Gastrocnemius medialis (tissue), 4 donors: ENCODE measurements around the gene BRF1.

Source experiments
- POLR2A ChIP-seq, 2 donors: fragments of 450-650 bp; IDR thresholded peaks; one replicate each; pipeline ENCODE4 v1.6.1; 2017; ENCODE audit warnings: antibody characterized with exemption in 2 of 2, mild to moderate bottlenecking in 2 of 2, moderate library complexity in 2 of 2
- TF ChIP-seq, protein P1 (sequence below), 5 experiments: fragments of 450-650 bp in 3 of 5; fragments of 200-600 bp in 2 of 5; sonication (generic) in 2 of 5; IDR thresholded peaks in 4 of 5; conservative IDR thresholded peaks in 1 of 5; 1 replicate in 4 of 5; 2 replicates in 1 of 5; pipeline ENCODE4 v1.5.1; 2016 to 2019; ENCODE audit warnings: antibody characterized with exemption in 5 of 5, mild to moderate bottlenecking in 3 of 5, moderate library complexity in 3 of 5

DNA sequence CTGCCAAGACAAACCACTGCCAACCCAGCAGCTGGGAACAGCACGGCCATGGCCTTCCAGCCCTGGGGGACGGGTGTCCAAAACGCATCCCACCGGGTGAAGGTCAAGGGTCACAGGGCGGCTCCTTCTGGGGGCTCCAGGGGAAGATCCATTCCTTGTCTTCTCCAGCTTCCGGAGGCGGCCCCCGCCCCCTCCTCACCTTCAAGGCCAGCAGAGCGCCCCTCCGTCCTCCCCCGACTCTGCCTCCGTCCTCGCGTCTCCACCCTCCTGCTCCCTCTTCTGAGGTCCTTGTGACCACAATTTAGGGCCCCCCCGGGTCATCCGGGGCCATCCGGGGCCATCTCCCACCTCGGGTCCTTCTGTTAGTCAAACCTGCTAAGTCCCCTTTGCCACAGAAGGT lies 115.8 kb downstream of the BRF1 start:
- TF ChIP-seq, protein P1, sequence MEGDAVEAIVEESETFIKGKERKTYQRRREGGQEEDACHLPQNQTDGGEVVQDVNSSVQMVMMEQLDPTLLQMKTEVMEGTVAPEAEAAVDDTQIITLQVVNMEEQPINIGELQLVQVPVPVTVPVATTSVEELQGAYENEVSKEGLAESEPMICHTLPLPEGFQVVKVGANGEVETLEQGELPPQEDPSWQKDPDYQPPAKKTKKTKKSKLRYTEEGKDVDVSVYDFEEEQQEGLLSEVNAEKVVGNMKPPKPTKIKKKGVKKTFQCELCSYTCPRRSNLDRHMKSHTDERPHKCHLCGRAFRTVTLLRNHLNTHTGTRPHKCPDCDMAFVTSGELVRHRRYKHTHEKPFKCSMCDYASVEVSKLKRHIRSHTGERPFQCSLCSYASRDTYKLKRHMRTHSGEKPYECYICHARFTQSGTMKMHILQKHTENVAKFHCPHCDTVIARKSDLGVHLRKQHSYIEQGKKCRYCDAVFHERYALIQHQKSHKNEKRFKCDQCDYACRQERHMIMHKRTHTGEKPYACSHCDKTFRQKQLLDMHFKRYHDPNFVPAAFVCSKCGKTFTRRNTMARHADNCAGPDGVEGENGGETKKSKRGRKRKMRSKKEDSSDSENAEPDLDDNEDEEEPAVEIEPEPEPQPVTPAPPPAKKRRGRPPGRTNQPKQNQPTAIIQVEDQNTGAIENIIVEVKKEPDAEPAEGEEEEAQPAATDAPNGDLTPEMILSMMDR (IDR thresholded peaks at IDR 0.05 in 4 of 5, conservative IDR thresholded peaks at IDR 0.05 in 1 of 5) = no peak
- TF ChIP-seq POLR2A (IDR thresholded peaks at IDR 0.05) = no peak
